Fibroblast of skin of scalp (primary cell): Measurements from ENCODE around the gene ZC3H12D. TPM values are rescaled to one million over a fixed set of nuclear protein-coding genes. Genes with fewer than 3 reads are reported as not detected.
"Not testable (repeated sequence)": the region's sequence is repeated elsewhere in the genome, so short reads cannot be mapped to it uniquely, and the experiment has no call there.

Experiments used
- DNase-seq: peaks from one replicate; pipeline ENCODE4 v3.0.0-alpha.2; 2013
- polyA plus RNA-seq, 2 experiments: library from polyadenylated mRNA; unstranded; fragments of 120-200 nt; gene quantifications; one replicate each; pipeline ENCODE4 v1.2.1, GENCODE V29; 2013; ENCODE audit not compliant: insufficient read length in 2 of 2

The ZC3H12D gene
- polyA plus RNA-seq (2013, experiment 1 of 2; ENCODE audit: insufficient read length): 0.11 TPM
- polyA plus RNA-seq (2013, experiment 2 of 2; ENCODE audit: insufficient read length): 0.17 TPM

GRCh38 chr6:149484733-149485700 is at the start of gene ZC3H12D:
Gene ZC3H12D (minus strand): TSS chr6:149485014. CDS start chr6:149474543, 10,471 bp downstream.
- DNase-seq: peak; percentile 40

DNA sequence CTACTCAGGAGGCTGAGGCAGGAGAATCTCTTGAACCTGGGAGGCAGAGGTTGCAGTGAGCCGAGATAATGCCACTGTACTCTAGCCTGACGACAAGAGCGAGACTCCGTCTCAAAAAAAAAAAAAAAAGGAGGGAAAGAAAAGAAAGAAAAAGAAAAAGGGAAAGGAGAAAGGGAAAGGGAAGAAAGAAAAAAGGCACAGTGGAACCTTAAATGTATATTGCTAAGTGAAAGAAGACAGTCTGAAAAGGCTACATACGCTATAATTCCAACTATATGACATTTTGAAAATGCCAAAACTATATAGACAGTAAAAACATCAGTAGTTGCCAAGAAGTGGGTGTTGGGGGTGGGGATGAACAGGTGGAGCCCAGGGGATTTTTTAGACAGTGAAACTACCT is 44.8 kb upstream of the ZC3H12D start:
- no peak for DNase-seq

DNA sequence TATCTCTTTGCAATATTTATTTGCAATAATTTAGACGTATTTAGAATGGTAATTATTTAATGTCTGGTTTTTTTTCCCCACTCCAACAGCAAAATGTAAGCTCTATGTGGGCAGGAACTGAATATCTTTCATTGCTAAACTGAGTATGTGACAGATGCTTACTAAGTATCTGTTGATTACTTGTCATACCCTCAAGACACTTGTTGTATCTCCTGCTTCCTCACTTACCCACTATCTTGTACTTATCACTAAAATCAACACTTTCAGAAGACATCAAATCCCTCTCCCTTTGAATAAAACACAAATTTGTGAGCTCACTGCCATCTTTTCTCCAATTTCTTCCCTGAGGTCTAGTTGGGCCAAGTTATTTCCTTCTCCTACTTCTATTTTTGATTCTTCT is 30.7 kb upstream of the ZC3H12D start:
- no peak for DNase-seq

DNA sequence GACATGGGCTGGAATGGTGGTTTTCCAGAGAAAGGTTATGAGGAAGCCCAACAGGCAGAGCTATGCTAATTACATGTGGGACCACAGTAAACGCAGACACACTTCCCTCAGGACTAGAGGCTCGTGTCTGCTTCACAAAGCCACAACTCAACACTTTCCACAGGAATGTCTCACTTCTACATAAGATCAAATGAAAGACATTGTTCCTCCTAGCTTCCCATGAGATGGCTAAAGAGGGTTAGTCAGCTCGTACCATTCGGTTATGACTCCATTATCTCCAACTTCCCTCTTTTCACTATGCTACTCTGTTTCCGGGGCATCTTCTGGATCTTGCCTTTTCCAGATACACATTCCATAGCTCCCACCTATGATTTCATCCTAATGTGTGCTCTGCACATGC is 29.1 kb upstream of the ZC3H12D start:
- peak; percentile 59 for DNase-seq

GRCh38 chr6:149510793-149511512 is 26.1 kb upstream of the ZC3H12D start:
- no peak for DNase-seq

DNA sequence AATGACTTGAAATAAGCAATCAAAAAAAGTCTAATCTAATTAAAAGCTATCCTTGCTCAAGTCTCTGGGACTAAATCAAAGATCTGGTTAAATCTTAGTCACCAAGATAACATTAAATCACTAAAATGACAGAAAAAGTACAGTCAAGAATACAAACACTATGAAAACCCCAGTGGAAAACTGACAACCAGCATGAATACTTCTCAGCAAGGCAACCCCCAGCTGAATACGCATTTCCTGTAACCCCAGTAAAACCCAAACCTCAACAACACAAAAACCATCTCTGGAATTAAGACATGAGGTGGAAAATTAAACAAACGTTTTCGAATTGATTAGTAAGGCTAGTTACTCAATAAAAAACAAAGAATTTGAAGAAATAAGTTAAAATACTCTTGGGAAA is 23.7 kb upstream of the ZC3H12D start:
- DNase-seq: no peak

- no peak for DNase-seq
Observed at GRCh38 chr6:149503872-149504271, 19.1 kb upstream of the ZC3H12D start.

GRCh38 chr6:149503276-149503675 is 18.5 kb upstream of the ZC3H12D start:
- no peak for DNase-seq

DNA sequence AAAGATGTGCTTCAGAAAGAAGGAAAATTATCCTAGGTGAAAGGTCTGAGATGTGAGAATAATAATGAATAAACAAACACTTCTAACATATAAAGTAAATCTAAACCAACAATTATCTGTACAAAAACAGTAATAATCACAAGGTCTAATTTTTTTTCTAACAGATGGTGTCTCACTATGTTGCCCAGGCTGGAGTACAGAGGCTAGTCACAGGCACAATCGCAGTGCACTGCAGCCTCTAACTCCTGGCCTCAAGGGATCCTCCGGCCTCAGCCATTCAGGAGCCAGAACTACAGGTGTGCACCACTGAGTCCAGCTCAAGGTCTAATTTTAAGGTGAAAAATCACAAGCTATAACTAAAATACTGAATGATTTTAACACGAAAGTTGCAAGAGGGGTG is 17.0 kb upstream of the ZC3H12D start:
- DNase-seq: no peak

GRCh38 chr6:149501201-149501600 is 16.4 kb upstream of the ZC3H12D start:
- DNase-seq: no peak

DNA sequence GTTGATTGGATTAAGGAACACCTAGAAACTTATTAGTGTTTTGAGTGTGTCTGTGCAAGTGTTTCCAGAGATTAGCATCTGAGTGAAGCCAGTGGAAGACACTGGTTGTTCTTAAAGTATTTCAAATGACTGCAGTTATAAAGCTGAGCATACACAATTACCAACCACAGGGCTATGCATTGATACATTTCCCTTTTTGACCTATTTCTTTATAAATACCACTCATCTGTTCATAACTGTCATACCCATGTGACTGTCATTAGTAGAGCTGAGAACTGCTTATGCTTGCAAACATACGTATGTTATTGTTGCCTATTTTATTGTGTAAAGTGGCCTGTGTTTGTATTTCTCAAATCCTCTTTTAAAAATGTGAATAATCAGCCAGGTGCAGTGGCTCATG is 15.3 kb upstream of the ZC3H12D start:
- no peak for DNase-seq

GRCh38 chr6:149499066-149499465 is 14.3 kb upstream of the ZC3H12D start:
- peak; percentile 93 for DNase-seq

DNA sequence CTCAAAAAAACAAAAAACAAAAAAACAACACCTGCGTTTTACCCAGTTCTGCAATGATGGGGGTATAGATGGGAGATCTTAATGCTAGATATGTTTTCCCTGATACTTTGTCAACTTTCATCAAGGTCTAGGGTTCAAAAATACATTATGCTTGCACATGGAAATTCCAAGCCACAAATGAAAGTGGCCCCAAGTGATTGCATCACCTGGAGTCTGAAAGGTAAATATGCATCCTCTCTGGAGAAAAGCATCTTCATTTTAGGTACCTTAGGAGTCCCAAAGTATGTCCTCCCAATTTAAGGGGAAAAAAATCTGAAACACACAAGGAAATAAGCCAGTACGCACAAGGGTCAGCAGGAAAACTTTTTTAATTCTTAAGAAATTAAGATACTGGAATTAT is 12.6 kb upstream of the ZC3H12D start:
- no peak for DNase-seq

DNA sequence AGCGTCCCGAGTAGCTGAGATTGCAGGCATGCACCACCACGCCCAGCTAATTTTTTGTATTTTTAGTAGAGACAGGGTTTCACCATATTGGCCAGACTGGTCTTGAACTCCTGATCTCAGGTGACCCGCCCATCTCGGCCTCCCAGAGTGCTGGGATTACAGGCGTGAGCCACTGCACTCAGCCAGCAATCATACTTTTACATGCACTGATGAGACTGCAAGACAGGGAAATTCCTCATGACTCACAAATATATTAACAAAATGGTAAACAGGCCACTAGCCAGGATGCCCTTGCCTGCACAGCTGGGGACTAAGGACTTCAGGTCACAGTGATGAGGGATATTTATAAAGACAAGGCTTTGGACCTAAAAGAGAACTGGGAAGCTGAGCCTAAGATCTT is 11.8 kb upstream of the ZC3H12D start:
- peak; percentile 62 for DNase-seq

DNA sequence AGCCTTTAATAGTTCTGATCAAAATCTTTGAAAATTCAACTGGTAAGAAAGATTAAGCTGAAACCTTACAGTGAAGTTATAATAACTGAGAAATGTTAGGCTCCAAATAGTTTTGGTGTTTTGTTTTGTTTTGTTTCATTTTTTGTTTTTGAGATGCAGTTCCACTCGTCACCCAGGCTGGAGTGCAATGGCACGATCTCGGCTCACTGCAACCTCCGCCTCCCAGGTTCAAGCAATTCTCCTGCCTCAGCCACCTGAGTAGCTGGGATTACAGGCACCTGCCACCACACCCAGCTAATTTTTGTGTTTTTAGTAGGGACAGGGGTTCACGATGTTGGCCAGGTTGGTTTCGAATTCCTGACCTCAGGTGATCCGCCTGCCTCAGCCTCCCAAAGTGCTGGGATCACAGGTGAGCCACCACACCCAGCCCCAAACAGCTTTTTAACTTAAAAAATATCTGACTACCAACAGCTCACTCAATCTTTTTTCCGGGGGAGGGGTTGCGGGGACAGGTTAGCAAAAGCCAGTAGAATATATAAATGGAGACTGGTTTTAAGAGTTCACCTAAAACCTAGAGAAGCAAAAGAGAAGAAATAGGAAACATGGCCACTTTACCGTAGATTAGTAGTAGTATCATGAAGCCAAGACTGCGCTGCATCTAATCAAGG is 10.7 kb upstream of the ZC3H12D start:
- DNase-seq: not testable (repeated sequence)

DNA sequence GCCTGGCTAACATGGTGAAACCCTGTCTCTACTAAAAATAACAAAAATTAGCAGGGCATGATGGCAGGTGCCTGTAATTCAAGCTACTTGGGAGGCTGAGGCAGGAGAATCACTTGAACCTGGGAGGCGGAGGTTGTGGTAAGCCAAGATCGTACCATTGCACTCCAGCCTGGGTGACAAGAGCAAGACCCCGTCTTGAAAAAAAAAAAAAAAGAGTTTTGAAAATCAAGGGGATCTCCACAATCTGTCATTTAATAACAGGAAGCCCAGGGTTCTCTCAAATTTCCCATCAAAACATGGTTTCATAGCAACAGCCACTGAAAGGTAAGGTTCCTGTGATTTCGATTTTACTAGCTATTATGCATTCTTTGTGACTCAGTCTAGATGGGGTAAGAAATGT is 10.0 kb upstream of the ZC3H12D start:
- DNase-seq: not testable (repeated sequence)

DNA sequence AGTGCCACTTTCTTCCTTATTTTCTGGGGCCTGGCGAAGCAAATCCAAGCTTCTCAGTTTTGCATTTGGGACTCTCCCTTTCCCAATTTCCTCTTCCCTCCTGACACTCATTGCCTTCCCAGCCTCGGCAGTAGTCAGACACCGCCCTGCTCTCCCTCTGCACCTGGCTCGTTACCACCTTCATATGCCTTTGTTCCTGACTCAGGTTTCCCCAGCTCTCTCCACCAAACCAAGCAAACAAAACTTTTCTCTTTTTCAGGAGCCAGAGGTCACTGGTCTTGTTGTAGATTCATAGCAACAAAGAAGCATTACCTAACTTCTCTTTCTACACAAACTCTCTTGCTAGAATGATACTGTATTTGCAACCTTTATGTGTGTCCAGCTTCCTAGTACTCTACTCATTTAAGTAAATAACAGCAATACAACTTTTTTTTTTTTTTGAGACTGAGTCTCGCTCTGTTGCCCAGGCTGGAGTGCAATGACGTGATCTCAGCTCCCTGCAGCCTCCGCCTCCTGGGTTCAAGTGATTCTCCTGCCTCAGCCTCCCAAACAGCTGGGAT is 9.0 kb upstream of the ZC3H12D start:
- no peak for DNase-seq

GRCh38 chr6:149492798-149493343 is 8.1 kb upstream of the ZC3H12D start:
- no peak for DNase-seq

DNA sequence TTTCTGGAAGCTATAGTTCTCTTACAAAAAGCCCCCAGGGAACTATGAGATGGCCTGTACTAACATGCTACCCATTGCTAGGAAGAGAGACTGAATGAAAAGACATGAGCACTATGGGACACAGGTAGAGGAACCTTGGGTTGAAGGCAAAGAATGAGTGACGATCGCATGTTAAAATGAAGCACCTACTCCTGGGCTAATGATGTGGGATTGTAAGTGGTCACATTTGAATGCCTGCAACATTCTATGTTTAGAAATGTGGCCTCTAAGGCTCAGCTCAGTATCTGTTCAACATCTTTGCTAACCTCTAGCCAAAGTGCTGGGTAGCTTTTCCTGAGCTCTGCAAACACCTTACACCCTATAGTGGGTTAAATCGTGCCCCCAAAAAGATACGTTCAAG is 5.2 kb upstream of the ZC3H12D start:
- no peak for DNase-seq

GRCh38 chr6:149488815-149489214 is 4.0 kb upstream of the ZC3H12D start:
- DNase-seq: no peak

GRCh38 chr6:149487316-149487715 is 2.5 kb upstream of the ZC3H12D start:
- no peak for DNase-seq
